Bronchial epithelial cell (primary cell): ENCODE data around the gene AMOTL2. TPM values are rescaled to one million over a fixed set of nuclear protein-coding genes. Genes with fewer than 3 reads are reported as not detected.
A peak's percentile ranks its signal among the peaks of the same experiment; 100 is the strongest.

Experiments used
- DNase-seq: peaks from one replicate; pipeline ENCODE4 v3.0.0-alpha.2; 2010; ENCODE audit warnings: low read depth
- FAIRE-seq: peaks from 2 replicates; lab custom pipeline; 2011; peaks lifted over from hg19 to GRCh38; lab: Jason Lieb, UNC
- H3K27me3 ChIP-seq: 2 replicates; pipeline ENCODE4 v1.5.1; 2011; ENCODE audit warnings: low read length; ENCODE audit not compliant: control insufficient read depth, insufficient read depth
- H3K36me3 ChIP-seq: 2 replicates; pipeline ENCODE4 v1.5.1; 2011; ENCODE audit warnings: low read length; ENCODE audit not compliant: control insufficient read depth, insufficient read depth
- H3K4me3 ChIP-seq: 2 replicates; pipeline ENCODE4 v1.5.1; 2011; ENCODE audit warnings: mild to moderate bottlenecking, low read depth, low read length, control low read depth
- total RNA-seq: library from RNA; depleted of rRNA; stranded (reverse); fragments of >200 nt; gene quantifications from 2 replicates; pipeline ENCODE4 v1.2.1, GENCODE V29; 2014
- TF ChIP-seq, protein P1 (sequence below): IDR thresholded peaks from 2 replicates; pipeline ENCODE4 v1.5.1; 2011; ENCODE audit warnings: mild to moderate bottlenecking, moderate library complexity, low read length, control low read depth, inconsistent platforms; ENCODE audit not compliant: insufficient read depth, severe bottlenecking

The AMOTL2 gene
- total RNA-seq, 1 donor from 2014 or later: 54.2 TPM

DNA sequence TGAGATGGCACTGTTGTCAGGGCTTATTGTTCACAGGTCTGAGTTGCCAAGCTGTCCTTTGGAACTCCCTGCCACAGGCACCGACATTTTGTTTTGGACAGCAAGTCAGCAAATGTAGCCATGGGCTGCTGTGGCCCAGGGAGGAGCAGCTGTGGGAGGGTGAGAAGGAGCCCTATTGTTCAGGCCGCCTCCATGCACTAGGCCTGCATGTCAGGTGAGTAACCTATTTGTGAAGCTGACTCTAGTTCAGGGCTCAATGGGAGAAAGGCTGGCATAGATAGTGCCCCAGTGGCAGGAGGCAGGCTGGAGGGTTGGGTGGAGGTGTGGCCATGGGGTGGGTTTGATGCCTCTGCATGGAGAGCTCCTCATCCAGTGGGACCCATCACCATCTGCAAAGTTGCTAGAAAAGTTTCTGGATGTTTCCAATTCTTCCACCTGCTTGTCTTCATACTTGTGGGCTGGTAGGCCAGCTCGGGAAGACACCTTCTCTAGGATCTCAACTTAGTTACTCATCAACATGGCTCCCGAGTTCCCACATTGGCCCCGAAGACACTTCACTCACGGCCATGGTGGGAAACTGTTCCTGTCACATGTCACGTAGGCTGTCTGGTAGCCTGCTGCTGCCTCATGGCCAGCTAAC is 19.5 kb downstream of the AMOTL2 start:
- FAIRE-seq (no peak), DNase-seq (no peak)
- H3K36me3 ChIP-seq: peaks cover 27% of the 10 kb centered on the region
- H3K4me3 ChIP-seq: no peak overlapping the region
- TF ChIP-seq, protein P1, sequence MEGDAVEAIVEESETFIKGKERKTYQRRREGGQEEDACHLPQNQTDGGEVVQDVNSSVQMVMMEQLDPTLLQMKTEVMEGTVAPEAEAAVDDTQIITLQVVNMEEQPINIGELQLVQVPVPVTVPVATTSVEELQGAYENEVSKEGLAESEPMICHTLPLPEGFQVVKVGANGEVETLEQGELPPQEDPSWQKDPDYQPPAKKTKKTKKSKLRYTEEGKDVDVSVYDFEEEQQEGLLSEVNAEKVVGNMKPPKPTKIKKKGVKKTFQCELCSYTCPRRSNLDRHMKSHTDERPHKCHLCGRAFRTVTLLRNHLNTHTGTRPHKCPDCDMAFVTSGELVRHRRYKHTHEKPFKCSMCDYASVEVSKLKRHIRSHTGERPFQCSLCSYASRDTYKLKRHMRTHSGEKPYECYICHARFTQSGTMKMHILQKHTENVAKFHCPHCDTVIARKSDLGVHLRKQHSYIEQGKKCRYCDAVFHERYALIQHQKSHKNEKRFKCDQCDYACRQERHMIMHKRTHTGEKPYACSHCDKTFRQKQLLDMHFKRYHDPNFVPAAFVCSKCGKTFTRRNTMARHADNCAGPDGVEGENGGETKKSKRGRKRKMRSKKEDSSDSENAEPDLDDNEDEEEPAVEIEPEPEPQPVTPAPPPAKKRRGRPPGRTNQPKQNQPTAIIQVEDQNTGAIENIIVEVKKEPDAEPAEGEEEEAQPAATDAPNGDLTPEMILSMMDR: no peak
- H3K27me3 ChIP-seq: no peaks in the 10 kb centered on the region

DNA sequence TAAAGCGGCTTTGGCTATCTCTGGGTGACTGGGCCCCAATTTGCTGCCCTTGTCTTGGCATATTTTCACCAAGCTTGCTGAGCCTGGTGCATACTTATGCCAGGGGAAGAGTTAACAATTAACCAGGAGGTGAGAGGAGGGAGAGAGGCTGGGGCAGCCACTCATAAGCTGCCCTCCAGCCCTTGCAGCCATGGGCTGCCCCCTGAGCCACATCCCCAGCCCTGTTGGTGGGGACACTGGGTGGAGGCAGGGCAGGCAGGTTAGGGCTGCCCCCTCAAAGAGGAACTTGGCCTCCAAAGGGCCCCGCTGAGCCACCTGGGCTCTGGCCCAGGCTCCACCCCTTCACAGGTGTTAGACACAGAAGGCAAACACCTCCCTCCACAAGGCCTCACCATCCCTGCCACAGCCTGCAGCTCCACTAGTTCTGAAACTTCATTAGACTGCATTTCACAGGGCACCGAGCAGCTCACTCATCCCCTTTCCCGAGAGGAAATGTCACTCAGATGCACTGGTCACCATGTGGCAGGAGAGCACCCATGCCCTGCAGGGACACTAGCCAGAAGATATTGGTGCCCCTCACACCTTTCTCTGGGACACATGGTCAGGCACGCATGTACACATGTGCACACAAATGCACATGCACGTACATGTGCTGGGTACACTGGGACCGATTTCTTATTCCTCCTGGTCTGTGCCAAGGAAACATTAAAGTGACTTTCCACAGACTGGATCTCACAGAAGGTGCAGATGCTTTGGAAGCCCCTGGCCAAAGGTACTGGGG is 20.2 kb downstream of the AMOTL2 start:
- no peak for DNase-seq
- H3K36me3 ChIP-seq: peaks cover 21% of the 10 kb centered on the region

GRCh38 chr3:134353171-134353825 is 20.9 kb downstream of the AMOTL2 start:
- TF ChIP-seq, protein P1: no peak
- FAIRE-seq (no peak), DNase-seq (no peak)
- no peaks in the 10 kb centered on the region for H3K27me3 ChIP-seq
- H3K36me3 ChIP-seq: peaks cover 16% of the 10 kb centered on the region
- no peak overlapping the region for H3K4me3 ChIP-seq

More for the DNA sequence above, 20.2 kb downstream of the AMOTL2 start:
- H3K4me3 ChIP-seq: no peak overlapping the region
- TF ChIP-seq, protein P1: no peak
- FAIRE-seq: peak; percentile 86
- H3K27me3 ChIP-seq: no peaks in the 10 kb centered on the region

DNA sequence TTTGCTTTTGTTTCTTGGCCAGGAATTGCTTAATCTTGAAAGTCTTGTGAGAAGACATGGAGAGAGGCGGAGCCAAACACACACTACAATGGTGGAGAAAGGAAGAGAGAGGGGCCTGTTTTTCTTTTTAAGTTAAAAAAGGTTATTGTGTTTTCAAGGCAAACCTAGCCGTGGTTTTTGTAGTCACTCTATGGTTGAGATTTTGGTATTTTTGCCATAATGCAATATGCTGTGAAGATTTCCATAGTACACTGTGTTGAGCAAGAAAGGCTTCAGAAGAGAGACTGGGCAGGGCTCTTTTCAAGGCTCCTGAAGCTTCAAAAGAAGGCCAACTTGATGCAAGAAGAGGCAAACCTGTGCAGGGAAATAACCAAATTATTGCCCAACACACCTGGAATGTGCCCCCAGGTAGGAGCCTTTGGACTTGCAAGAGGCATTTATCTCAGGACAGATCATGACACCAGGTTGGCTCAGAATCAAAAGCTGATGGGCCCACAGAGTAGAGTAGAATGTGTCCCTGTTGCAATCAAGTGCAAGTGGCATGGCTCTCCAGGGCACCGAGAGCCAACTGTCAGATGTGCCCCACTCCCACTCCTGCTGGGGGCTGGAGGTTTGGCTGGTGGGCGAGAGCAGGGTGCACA is 22.1 kb downstream of the AMOTL2 start:
- TF ChIP-seq, protein P1: no peak
- H3K27me3 ChIP-seq: no peaks in the 10 kb centered on the region
- FAIRE-seq (peak; percentile 72), DNase-seq (peak; percentile 64)
- H3K4me3 ChIP-seq: no peak overlapping the region
- H3K36me3 ChIP-seq: peaks cover 9% of the 10 kb centered on the region

DNA sequence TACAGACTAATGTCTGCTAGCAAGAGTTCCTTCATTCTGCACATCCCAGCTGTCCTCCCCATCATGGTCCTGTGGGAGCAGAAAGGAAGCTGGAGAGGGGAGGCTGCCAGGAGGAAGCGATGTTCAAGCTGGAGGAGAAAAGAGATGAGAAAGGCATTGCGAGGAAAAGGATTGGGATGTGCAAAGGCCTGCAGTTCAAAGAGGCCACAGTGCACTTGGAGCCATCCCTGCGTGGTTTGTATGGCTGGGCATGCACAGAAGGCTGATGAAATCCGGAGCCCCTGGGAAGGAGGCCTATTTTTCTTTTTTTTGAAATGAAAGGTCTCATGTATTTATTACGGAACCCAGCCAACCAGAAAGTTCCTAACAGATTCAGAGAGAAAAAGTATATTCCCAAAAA is 22.8 kb downstream of the AMOTL2 start:
- Histone ChIP-seq H3K27me3 (no peaks in the 10 kb centered on the region), H3K4me3 (no peak overlapping the region), H3K36me3 (peaks cover 2% of the 10 kb centered on the region)
- FAIRE-seq (no peak), DNase-seq (no peak)
- TF ChIP-seq, protein P1: no peak
